Fibroblast of lung (primary cell): ENCODE results near the gene CUBN. TPM values are rescaled to one million over a fixed set of nuclear protein-coding genes. Genes with fewer than 3 reads are reported as not detected.

ENCODE experiments used
- DNase-seq, 2 donors: peaks; one replicate each; pipeline versions ENCODE4 v3.0.0 to v3.0.0-alpha.2; 2010; ENCODE audit warnings: low read depth in 2 of 2
- H2AFZ ChIP-seq: 2 replicates; pipeline ENCODE4 v1.5.1; 2012; ENCODE audit warnings: low read length, control low read depth, inconsistent platforms
- H3K27ac ChIP-seq: 2 replicates; pipeline ENCODE4 v1.5.1; 2011; ENCODE audit warnings: low read length, control low read depth; ENCODE audit not compliant: insufficient read depth
- H3K27me3 ChIP-seq: 2 replicates; pipeline ENCODE4 v1.5.1; 2011; ENCODE audit warnings: mild to moderate bottlenecking, low read length; ENCODE audit not compliant: control insufficient read depth, insufficient read depth
- H3K36me3 ChIP-seq: 2 replicates; pipeline ENCODE4 v1.5.1; 2011; ENCODE audit warnings: low read length; ENCODE audit not compliant: control insufficient read depth, insufficient read depth
- H3K4me1 ChIP-seq: 2 replicates; pipeline ENCODE4 v1.5.1; 2011; ENCODE audit warnings: low read length; ENCODE audit not compliant: control insufficient read depth, insufficient read depth; ENCODE audit errors: extremely low read depth
- H3K4me2 ChIP-seq: 2 replicates; pipeline ENCODE4 v1.5.1; 2011; ENCODE audit warnings: low read length, control low read depth; ENCODE audit not compliant: insufficient read depth; ENCODE audit errors: extremely low read depth
- H3K4me3 ChIP-seq, 4 experiments: fragments of 200-600 bp in 1 of 4; sonication (generic) in 1 of 4; replicated peaks in 1 of 4; 2 replicates each; pipeline ENCODE4 v1.5.1; 2011 to 2016; ENCODE audit warnings: low read length in 4 of 4, low read depth in 3 of 4, mild to moderate bottlenecking in 3 of 4, control low read depth in 2 of 4, inconsistent platforms in 1 of 4, mixed read lengths in 1 of 4; ENCODE audit not compliant: insufficient read depth in 1 of 4; ENCODE audit errors: control extremely low read depth in 1 of 4
- H3K79me2 ChIP-seq: 2 replicates; pipeline ENCODE4 v1.5.1; 2012; ENCODE audit warnings: mild to moderate bottlenecking, low read length, inconsistent platforms; ENCODE audit not compliant: control insufficient read depth, insufficient read depth
- H3K9ac ChIP-seq: 2 replicates; pipeline ENCODE4 v1.5.1; 2011; ENCODE audit warnings: mild to moderate bottlenecking, low read length, control low read depth; ENCODE audit not compliant: insufficient read depth
- H3K9me3 ChIP-seq: 2 replicates; pipeline ENCODE4 v1.5.1; 2012; ENCODE audit warnings: low read depth, low read length; ENCODE audit not compliant: control insufficient read depth, insufficient read depth
- H4K20me1 ChIP-seq: 2 replicates; pipeline ENCODE4 v1.5.1; 2011; ENCODE audit warnings: low read length; ENCODE audit not compliant: control insufficient read depth, insufficient read depth; ENCODE audit errors: extremely low read depth
- EZH2 ChIP-seq: IDR thresholded peaks from 2 replicates; pipeline ENCODE4 v1.5.1; 2012; ENCODE audit warnings: low read length, control low read depth, mild to moderate bottlenecking; ENCODE audit errors: missing control alignments
- polyA plus RNA-seq, 2 donors: library from polyadenylated mRNA; depleted of rRNA in 1 of 2; stranded (reverse) in 1 of 2; unstranded in 1 of 2; fragments of >200 nt; gene quantifications; 2 replicates each; pipeline ENCODE4 v1.2.1, GENCODE V29; 2011 to 2012; ENCODE audit warnings: missing spikeins in 1 of 2
- total RNA-seq: library from RNA; depleted of rRNA; stranded (reverse); fragments of >200 nt; gene quantifications from 2 replicates; pipeline ENCODE4 v1.2.1, GENCODE V29; 2014
- TF ChIP-seq, protein P1 (sequence below), 2 donors: IDR thresholded peaks in 1 of 2; conservative IDR thresholded peaks in 1 of 2; 1 replicate in 1 of 2; 2 replicates in 1 of 2; pipeline ENCODE4 v1.5.1; 2011 to 2012; ENCODE audit warnings: low read length in 2 of 2, control low read depth in 1 of 2, inconsistent platforms in 1 of 2, low read depth in 1 of 2, mild to moderate bottlenecking in 1 of 2

The CUBN gene
- total and polyA plus RNA-seq, 2 donors (not counting 1 experiment from before 2014, with no cell fraction given), result 1.3 to 1.5 TPM

DNA sequence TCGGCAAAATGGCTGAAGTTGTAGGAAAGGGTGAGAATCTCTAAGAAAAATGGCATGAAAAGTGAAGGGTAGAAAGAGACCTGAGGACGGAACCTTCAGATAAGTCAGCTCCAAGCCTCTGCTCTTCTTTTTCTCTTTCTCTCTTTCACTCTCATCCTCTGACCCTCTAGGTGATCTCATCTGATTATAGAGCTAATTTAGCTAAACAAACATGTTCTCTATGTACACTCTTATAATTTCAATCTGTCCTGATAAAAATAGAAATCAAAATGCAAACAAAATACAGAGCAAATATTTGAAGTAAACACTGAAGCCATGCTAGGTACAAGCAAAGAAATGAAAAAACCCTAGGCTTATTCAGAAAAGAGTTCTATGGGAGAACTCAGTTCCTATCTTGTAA is 14.4 kb upstream of the CUBN start:
- Histone ChIP-seq H3K4me3 (no peak overlapping the region), H2AFZ (no peak overlapping the region)
- no peak for DNase-seq

DNA sequence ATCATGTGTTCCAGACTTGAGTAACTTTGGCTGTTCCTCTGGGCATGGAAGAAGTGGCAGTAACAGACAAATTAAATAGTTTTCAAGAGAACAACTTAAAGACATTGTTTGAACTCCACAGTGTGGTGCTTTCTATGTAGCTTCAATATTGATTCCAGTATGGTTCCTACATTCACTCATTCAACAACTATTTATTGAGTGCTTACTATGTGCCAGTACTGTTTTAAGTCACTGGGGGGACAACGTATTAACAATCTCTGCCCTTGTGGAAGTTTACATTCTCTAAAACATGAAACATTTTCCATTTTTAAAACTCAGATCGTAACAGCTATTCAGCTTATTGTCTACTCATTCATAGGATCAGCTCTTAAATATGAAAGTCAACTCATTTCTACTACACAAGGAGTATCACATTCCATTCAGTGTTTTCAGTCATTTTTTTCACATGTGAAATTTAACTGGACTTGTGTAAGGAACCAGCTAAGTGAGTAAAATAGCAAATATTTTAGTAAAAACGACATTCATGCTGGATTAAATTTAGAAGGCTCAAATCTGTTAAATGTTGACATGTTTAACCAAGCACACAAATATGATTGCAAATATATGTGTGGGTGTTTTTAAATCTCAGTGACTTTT is 13.6 kb upstream of the CUBN start:
- peaks cover 3% of the 10 kb centered on the region for H3K4me1 ChIP-seq
- no peak for DNase-seq
- H3K36me3 ChIP-seq, result no peaks in the 10 kb centered on the region
- no peaks in the 10 kb centered on the region for H3K79me2 ChIP-seq
- no peak for TF ChIP-seq EZH2
- TF ChIP-seq, protein P1, sequence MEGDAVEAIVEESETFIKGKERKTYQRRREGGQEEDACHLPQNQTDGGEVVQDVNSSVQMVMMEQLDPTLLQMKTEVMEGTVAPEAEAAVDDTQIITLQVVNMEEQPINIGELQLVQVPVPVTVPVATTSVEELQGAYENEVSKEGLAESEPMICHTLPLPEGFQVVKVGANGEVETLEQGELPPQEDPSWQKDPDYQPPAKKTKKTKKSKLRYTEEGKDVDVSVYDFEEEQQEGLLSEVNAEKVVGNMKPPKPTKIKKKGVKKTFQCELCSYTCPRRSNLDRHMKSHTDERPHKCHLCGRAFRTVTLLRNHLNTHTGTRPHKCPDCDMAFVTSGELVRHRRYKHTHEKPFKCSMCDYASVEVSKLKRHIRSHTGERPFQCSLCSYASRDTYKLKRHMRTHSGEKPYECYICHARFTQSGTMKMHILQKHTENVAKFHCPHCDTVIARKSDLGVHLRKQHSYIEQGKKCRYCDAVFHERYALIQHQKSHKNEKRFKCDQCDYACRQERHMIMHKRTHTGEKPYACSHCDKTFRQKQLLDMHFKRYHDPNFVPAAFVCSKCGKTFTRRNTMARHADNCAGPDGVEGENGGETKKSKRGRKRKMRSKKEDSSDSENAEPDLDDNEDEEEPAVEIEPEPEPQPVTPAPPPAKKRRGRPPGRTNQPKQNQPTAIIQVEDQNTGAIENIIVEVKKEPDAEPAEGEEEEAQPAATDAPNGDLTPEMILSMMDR (conservative IDR thresholded peaks at IDR 0.05 in 1 of 2, IDR thresholded peaks at IDR 0.05 in 1 of 2; ENCODE audit: low read depth in 1 of 2, low read length in 2 of 2), result no peak
- H3K9ac ChIP-seq, result no peak overlapping the region
- no peaks in the 10 kb centered on the region for H3K27me3 ChIP-seq
- no peaks in the 10 kb centered on the region for H3K9me3 ChIP-seq
- H3K4me2 ChIP-seq, result no peak overlapping the region
- H4K20me1 ChIP-seq, result no peaks in the 10 kb centered on the region
- no peak overlapping the region for H3K27ac ChIP-seq
- no peak overlapping the region for H2AFZ ChIP-seq
- no peak overlapping the region for H3K4me3 ChIP-seq

More for the DNA sequence above, 14.4 kb upstream of the CUBN start:
- no peak overlapping the region for H3K27ac ChIP-seq
- no peaks in the 10 kb centered on the region for H3K79me2 ChIP-seq
- H3K27me3 ChIP-seq, result no peaks in the 10 kb centered on the region
- H3K9me3 ChIP-seq, result no peaks in the 10 kb centered on the region
- no peak overlapping the region for H3K4me2 ChIP-seq
- H3K4me1 ChIP-seq, result peaks cover 3% of the 10 kb centered on the region
- H3K9ac ChIP-seq, result no peak overlapping the region
- TF ChIP-seq, protein P1 (conservative IDR thresholded peaks at IDR 0.05 in 1 of 2, IDR thresholded peaks at IDR 0.05 in 1 of 2; ENCODE audit: low read depth in 1 of 2, low read length in 2 of 2), result no peak
- no peaks in the 10 kb centered on the region for H3K36me3 ChIP-seq
- no peaks in the 10 kb centered on the region for H4K20me1 ChIP-seq

DNA sequence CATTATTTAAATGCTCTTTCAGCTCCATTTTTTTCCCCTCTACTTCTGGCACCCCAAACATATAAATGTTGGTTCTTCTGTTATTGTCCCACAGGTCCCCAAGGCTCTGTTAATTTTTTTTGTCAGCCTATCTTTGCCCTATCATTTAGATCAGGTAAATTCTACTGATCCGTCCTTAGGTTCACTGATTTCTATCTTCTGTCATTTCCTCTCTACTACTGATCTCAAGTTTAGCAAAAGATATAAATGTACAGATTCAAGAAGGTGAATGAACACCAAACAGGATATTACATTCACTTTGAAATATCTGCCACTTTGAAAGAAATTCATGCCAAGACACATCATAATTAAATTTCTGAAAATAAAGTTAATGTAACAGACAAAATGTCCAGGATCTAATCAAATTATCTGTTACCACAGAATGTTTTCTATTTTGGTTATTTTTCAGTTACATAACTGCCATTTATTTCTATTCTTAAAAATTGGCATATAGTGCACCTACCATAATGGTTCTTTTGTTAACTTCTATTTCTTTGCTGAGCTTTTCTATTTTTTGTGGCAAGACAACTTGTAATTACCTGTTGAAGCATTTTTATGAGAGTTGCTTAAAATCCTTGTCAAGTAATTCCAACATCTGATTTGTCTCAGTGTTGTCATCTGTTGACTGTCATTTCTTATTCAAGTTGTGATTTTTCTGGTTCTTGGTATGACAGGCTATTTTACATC is 12.1 kb upstream of the CUBN start:
- Histone ChIP-seq H2AFZ (no peak overlapping the region), H3K27ac (no peak overlapping the region), H3K36me3 (no peaks in the 10 kb centered on the region)

More for the DNA sequence above, 12.1 kb upstream of the CUBN start:
- H3K9ac ChIP-seq, result no peak overlapping the region
- DNase-seq, result no peak
- H3K4me1 ChIP-seq, result no peaks in the 10 kb centered on the region
- no peaks in the 10 kb centered on the region for H3K27me3 ChIP-seq
- H3K79me2 ChIP-seq, result no peaks in the 10 kb centered on the region
- H4K20me1 ChIP-seq, result no peaks in the 10 kb centered on the region
- no peak overlapping the region for H3K4me3 ChIP-seq
- no peak overlapping the region for H3K4me2 ChIP-seq
- TF ChIP-seq EZH2, result no peak
- TF ChIP-seq, protein P1 (conservative IDR thresholded peaks at IDR 0.05 in 1 of 2, IDR thresholded peaks at IDR 0.05 in 1 of 2; ENCODE audit: low read depth in 1 of 2, low read length in 2 of 2), result no peak
- H3K9me3 ChIP-seq, result no peaks in the 10 kb centered on the region
